Measurements from ENCODE around the gene PGAP2.
A peak's percentile ranks its signal among the peaks of the same experiment; 100 is the strongest.

PGAP2 gene

DNA sequence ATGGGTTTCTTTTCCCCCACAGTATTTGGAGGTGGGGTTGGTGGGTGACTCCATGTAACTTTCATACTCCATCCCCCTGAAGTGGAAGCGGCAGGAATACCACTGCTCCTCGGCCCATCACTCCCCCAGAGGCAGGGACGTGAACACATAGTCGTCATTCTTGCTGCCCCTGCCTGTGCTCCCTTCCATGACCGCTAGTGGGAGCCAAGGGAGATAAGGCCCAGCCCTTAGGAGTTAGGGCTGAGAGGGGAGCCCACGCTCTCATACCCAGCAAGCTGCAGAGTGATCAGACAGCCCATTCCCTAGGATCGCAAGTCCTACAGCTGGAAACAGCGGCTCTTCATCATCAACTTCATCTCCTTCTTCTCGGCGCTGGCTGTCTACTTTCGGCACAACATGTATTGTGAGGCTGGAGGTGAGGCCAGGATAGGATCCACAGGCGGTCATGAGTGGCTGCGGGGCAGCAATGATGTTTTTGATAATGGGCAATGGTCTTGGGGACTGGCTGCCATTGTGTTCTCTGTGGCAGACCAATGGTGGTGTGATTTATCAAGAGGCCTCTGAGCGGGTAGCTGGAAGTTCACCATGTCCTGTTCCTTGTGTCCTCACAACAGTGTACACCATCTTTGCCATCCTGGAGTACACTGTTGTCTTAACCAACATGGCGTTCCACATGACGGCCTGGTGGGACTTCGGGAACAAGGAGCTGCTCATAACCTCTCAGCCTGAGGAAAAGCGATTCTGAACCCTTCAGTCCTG is 16.5 kb downstream of the PGAP2 start:
- TF ChIP-seq ZBTB6 (tag by site-specific recombination; IDR thresholded peaks at IDR 0.05) (no peak), ZNF600 (tag by site-specific recombination; IDR thresholded peaks at IDR 0.05) (peak; percentile 28; the same call in 1 of the 2 replicates), ZBTB17 (tag by site-specific recombination; IDR thresholded peaks at IDR 0.05) (peak; percentile 48; the same call in 1 of the 2 replicates), ZNF624 (tag by site-specific recombination; IDR thresholded peaks at IDR 0.05) (no peak), ZBTB48 (tag by site-specific recombination; IDR thresholded peaks at IDR 0.05) (peak; percentile 80), CTCF (tag by site-specific recombination; IDR thresholded peaks at IDR 0.05) (peak; percentile 85)
- no peaks in the 10 kb centered on the region for H3K4me1 ChIP-seq (ENCODE audit: control insufficient read depth, insufficient read depth, low read length)
- no peaks in the 10 kb centered on the region for H3K9me3 ChIP-seq (ENCODE audit: control insufficient read depth, insufficient read depth, low read depth, low read length)
- H3K4me3 ChIP-seq (ENCODE audit: low read depth, low read length) = no peak overlapping the region
- H3K27ac ChIP-seq (ENCODE audit: extremely low read depth, low read depth, low read length) = no peak overlapping the region
- ChIA-PET POLR2A (interaction anchor here (0.5 to 2.8 kb wide), 5 partner anchors 11 to 27 kb away, joined by 3 to 14 read pairs (median 4); partner anchors contain the start of genes NUP98, PGAP2 and RHOG), CTCF (interaction anchor here (0.6 to 1.4 kb wide), 12 partner anchors 9 to 248 kb away, joined by 3 to 18 read pairs (median 4); partner anchors contain the start of gene RHOG)
- H3K36me3 ChIP-seq (ENCODE audit: control insufficient read depth in 2 of 2, insufficient read depth in 1 of 2, low read length in 2 of 2) = peaks cover 0 to 49% of the 10 kb centered on the region in 2 experiments; a peak in 1 of 3 replicates

DNA sequence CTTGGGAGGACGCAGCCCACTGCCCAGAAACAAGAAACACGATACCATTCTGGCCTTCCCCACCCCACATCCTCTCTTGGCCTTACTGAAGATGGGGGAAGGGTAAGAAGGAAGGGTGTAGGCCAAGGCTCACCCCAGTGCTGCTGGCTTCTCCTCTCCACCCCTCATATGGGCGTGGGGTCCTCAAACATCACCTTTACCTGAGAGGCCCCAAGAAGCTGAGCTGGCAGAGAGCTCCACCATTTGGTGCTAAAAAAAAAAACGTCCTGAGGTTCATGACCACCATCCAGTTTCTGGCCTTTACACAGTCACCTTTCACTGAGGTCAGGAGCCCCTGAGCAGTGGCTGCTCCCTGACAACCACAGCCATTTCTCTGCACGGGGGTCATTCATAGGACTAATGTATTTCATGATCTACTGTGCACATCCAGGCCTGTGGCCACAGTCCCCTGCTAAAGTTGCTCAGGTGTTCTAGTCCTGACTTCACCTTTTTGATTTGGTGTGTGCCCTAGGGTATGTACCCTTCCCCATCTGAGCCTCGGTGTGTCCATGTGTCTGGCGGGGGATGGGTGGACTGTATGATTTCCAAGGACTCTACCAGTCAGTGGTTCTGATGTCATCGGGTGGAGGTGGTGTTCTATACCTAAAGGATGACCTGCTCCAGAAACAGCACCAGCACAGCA is 17.3 kb downstream of the PGAP2 start:
- Histone ChIP-seq H3K36me3 (ENCODE audit: control insufficient read depth in 2 of 2, insufficient read depth in 1 of 2, low read length in 2 of 2) (peaks cover 0 to 57% of the 10 kb centered on the region in 2 experiments; a peak in 2 of 3 replicates), H3K4me3 (ENCODE audit: low read depth, low read length) (no peak overlapping the region), H3K27ac (ENCODE audit: extremely low read depth, low read depth, low read length) (no peak overlapping the region), H3K9me3 (ENCODE audit: control insufficient read depth, insufficient read depth, low read depth, low read length) (no peaks in the 10 kb centered on the region), H3K4me1 (ENCODE audit: control insufficient read depth, insufficient read depth, low read length) (no peaks in the 10 kb centered on the region)
- TF ChIP-seq ZNF629 (tag by site-specific recombination; IDR thresholded peaks at IDR 0.05) (0 out of 2 replicates have a peak, but pooled peaks have one; percentile 34), ZSCAN30 (tag by site-specific recombination; IDR thresholded peaks at IDR 0.05) (no peak), SP3 (tag by site-specific recombination; IDR thresholded peaks at IDR 0.05) (no peak), ZNF24 (tag by site-specific recombination; IDR thresholded peaks at IDR 0.05) (no peak)
- ChIA-PET CTCF (interaction anchor here (0.6 to 1.4 kb wide), 11 partner anchors 8 to 248 kb away, joined by 3 to 18 read pairs (median 4); partner anchors contain the start of gene RHOG), POLR2A (interaction anchor here (0.7 to 2.8 kb wide), 4 partner anchors 14 to 28 kb away, joined by 3 to 14 read pairs (median 4); partner anchors contain the start of genes NUP98, PGAP2 and RHOG)

- no peak overlapping the region for H3K27ac ChIP-seq (ENCODE audit: extremely low read depth, low read depth, low read length)
- no peaks in the 10 kb centered on the region for H3K9me3 ChIP-seq (ENCODE audit: control insufficient read depth, insufficient read depth, low read depth, low read length)
- ChIA-PET CTCF (interaction anchor here (0.9 kb wide), 1 partner anchor 23 kb away, joined by 3 read pairs; no protein-coding TSS in a partner anchor), POLR2A (interaction anchor here (1.2 to 2.8 kb wide), 2 partner anchors 14 to 22 kb away, joined by 3 to 14 read pairs; partner anchors contain the start of gene RHOG)
- TF ChIP-seq ZFP69B (tag by site-specific recombination; IDR thresholded peaks at IDR 0.05) (no peak), ZNF626 (tag by site-specific recombination; IDR thresholded peaks at IDR 0.05) (no peak), TCF7L2 (IDR thresholded peaks at IDR 0.05; ENCODE audit: borderline replicate concordance, low read depth, low read length) (no peak), ZNF571 (tag by site-specific recombination; IDR thresholded peaks at IDR 0.05) (no peak)
- no peak overlapping the region for H3K4me3 ChIP-seq (ENCODE audit: low read depth, low read length)
- H3K4me1 ChIP-seq (ENCODE audit: control insufficient read depth, insufficient read depth, low read length) = no peaks in the 10 kb centered on the region
- peaks cover 0 to 60% of the 10 kb centered on the region in 2 experiments; a peak in 2 of 3 replicates for H3K36me3 ChIP-seq (ENCODE audit: control insufficient read depth in 2 of 2, insufficient read depth in 1 of 2, low read length in 2 of 2)
Measured at GRCh38 chr11:3826721-3827120, 18.4 kb downstream of the PGAP2 start.
